Measurements from ENCODE around the gene GBA3. TPM values are rescaled to one million over a fixed set of nuclear protein-coding genes. Genes with fewer than 3 reads are reported as not detected.

The GBA3 gene
- total RNA-seq, 3 donors from 2014 or later, result not detected

DNA sequence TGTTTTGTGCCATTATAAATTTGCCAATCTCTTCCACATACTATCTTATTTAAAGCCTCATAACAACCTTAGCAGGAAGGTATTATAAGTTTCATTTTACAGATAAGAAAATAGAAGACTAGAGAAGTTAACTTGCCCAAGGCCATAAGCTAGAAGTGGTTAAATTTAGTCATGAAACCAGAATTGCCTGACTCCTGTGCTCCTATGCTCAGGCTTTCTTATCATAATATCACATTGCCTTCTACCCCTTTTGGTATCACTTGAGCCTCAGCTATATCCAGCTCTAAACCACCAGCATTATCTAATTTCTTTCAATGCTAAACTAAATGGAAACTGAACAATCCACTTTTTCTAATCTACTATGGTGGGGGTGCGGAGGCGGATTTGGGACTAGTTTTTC, 164.7 kb downstream of the GBA3 start:
- H3K36me3 Mint-ChIP-seq (ENCODE audit: insufficient read depth), result no peaks in the 10 kb centered on the region
- DNase-seq (no peak), ATAC-seq (no peak)
- no peaks in the 10 kb centered on the region for H3K9me3 Mint-ChIP-seq
- H3K4me1 Mint-ChIP-seq (ENCODE audit: low read depth), result no peaks in the 10 kb centered on the region
- no peaks in the 10 kb centered on the region for H3K27me3 Mint-ChIP-seq (ENCODE audit: low read depth)
- H3K4me3 Mint-ChIP-seq, result no peak overlapping the region

DNA sequence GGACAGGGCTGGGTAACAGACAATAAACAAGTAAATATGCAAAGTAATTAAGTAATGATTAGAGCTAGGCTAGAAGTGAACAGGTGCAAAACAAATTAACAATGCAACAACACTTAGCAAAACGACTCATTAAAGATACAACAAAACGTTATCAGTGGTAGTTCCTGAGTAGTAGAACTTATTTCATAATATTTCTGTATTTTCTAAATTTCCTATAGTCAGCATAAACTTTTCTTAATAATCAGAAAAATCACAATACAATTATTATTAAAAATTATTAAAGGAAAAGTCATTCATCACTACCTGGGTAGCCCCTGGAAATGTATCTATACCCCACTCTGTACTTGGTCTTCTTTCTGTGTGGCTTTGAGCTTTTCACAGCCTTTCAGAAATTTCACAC, 166.6 kb downstream of the GBA3 start:
- H3K36me3 Mint-ChIP-seq (ENCODE audit: insufficient read depth), result no peaks in the 10 kb centered on the region
- ATAC-seq, result no peak
- H3K4me3 Mint-ChIP-seq, result no peak overlapping the region
- DNase-seq, result no peak
- no peaks in the 10 kb centered on the region for H3K9me3 Mint-ChIP-seq
- no peaks in the 10 kb centered on the region for H3K27me3 Mint-ChIP-seq (ENCODE audit: low read depth)
- no peaks in the 10 kb centered on the region for H3K4me1 Mint-ChIP-seq (ENCODE audit: low read depth)

Other genes with a start within 250 kb of the GBA3 start
- 10 to 100 TPM in 2 of 3 donors, 1 to 10 TPM in 1; 6.4 to 24.0 (median 11.1) TPM for gene ADGRA3, start 176.9 kb upstream of the GBA3 start, total RNA-seq